HepG2 (cell line): Measurements from ENCODE around the gene GPR25. TPM values are rescaled to one million over a fixed set of nuclear protein-coding genes. Genes with fewer than 3 reads are reported as not detected.

Experiments used
- AGO1 ChIP-seq: fragments of 200-400 bp; formaldehyde crosslinking; IDR thresholded peaks from 2 replicates; pipeline ENCODE4 v1.6.1; 2017; ENCODE audit warnings: mild to moderate bottlenecking, low read depth, low read length, moderate library complexity; ENCODE audit not compliant: poor library complexity, severe bottlenecking
- CHD2 ChIP-seq: IDR thresholded peaks from 2 replicates; pipeline ENCODE4 v1.6.1; 2011; ENCODE audit warnings: low read depth, low read length, improper control_type of control experiment
- ESRRA ChIP-seq: sonication (generic); formaldehyde crosslinking; IDR thresholded peaks from 2 replicates; pipeline ENCODE4 v1.5.1; 2020; ENCODE audit warnings: mild to moderate bottlenecking, low read depth, missing genetic modification reagents
- MEIS1 ChIP-seq: sonication (generic); formaldehyde crosslinking; IDR thresholded peaks from 2 replicates; pipeline ENCODE4 v1.9.0; 2021; ENCODE audit warnings: mild to moderate bottlenecking, missing genetic modification reagents, moderate library complexity, borderline replicate concordance
- SRSF1 ChIP-seq: fragments of 200-400 bp; formaldehyde crosslinking; optimal IDR thresholded peaks from 2 replicates; pipeline ENCODE3; 2017; ENCODE audit warnings: mild to moderate bottlenecking, low read depth, low read length, moderate library complexity
- ZBED4 ChIP-seq: sonication (generic); formaldehyde crosslinking; IDR thresholded peaks from 2 replicates; pipeline ENCODE4 v1.4.0; 2020; ENCODE audit warnings: missing genetic modification reagents, borderline replicate concordance
- ZNF589 ChIP-seq: sonication (generic); formaldehyde crosslinking; conservative IDR thresholded peaks from 2 replicates; pipeline ENCODE4 v1.8.0; 2022; ENCODE audit warnings: mild to moderate bottlenecking, moderate library complexity, missing genetic modification reagents
- ZNF609 ChIP-seq: sonication (generic); formaldehyde crosslinking; IDR thresholded peaks from 2 replicates; pipeline ENCODE4 v1.4.0; 2020; ENCODE audit warnings: mild to moderate bottlenecking, missing genetic modification reagents, borderline replicate concordance
- ZNF839 ChIP-seq: sonication (generic); formaldehyde crosslinking; IDR thresholded peaks from 2 replicates; pipeline ENCODE4 v1.4.0; 2020; ENCODE audit warnings: missing genetic modification reagents, mild to moderate bottlenecking, borderline replicate concordance
- polyA plus RNA-seq, 8 experiments: library from polyadenylated mRNA; depleted of rRNA in 3 of 8; stranded (reverse) in 7 of 8; unstranded in 1 of 8; fragments of >200 nt; fragmentation: Illumina TruSeq in 4 of 8; extraction: Trizol in 4 of 8; gene quantifications; 2 replicates each; pipeline versions ENCODE4 v1.2.1 to v1.2.3, GENCODE V29; 2011 to 2016; ENCODE audit warnings: low read depth in 4 of 8, missing spikeins in 1 of 8, mixed read lengths in 1 of 8; ENCODE audit not compliant: insufficient read depth in 1 of 8
- total RNA-seq, 5 experiments: library from RNA; depleted of rRNA; stranded (reverse); fragments of >200 nt; fragmentation: Illumina TruSeq; extraction: Trizol; gene quantifications; 2 replicates each; pipeline ENCODE4 v1.2.3, GENCODE V29; 2016; ENCODE audit warnings: low read depth in 1 of 5

The GPR25 gene
- total and polyA plus RNA-seq, 2 of the 13 experiments (the other 11 are each of a cell fraction or from before 2014, with no cell fraction given): not detected

- TF ChIP-seq MEIS1 (CRISPR knock-in tag): no peak
- TF ChIP-seq AGO1: no peak
- TF ChIP-seq ZNF609 (CRISPR knock-in tag): no peak
- no peak for TF ChIP-seq CHD2
- TF ChIP-seq ZNF839: no peak
- no peak for TF ChIP-seq ZBED4 (CRISPR knock-in tag)
- TF ChIP-seq SRSF1: no peak
- TF ChIP-seq ZNF589: no peak
- no peak for TF ChIP-seq ESRRA (CRISPR knock-in tag)
Observed at GRCh38 chr1:200921571-200922110, 48.9 kb downstream of the GPR25 start (continued).
